HepG2 (cell line): ENCODE measurements around the gene UGT2A3. TPM values are rescaled to one million over a fixed set of nuclear protein-coding genes. Genes with fewer than 3 reads are reported as not detected.

Experiments used
- ATM ChIP-seq: fragments of 450-650 bp; IDR thresholded peaks from 2 replicates; pipeline ENCODE4 v1.7.1; 2017; ENCODE audit warnings: mild to moderate bottlenecking, borderline replicate concordance
- CCDC6 ChIP-seq: sonication (generic); formaldehyde crosslinking; IDR thresholded peaks from 2 replicates; pipeline ENCODE4 v1.8.1; 2022; ENCODE audit warnings: mild to moderate bottlenecking, missing genetic modification reagents, moderate library complexity
- DNMT3B ChIP-seq: conservative IDR thresholded peaks from 2 replicates; pipeline ENCODE4 v1.6.1; 2016; ENCODE audit warnings: missing biosample characterization, control low read depth
- MED13 ChIP-seq: sonication (generic); formaldehyde crosslinking; IDR thresholded peaks from 2 replicates; pipeline ENCODE4 v1.5.0; 2020; ENCODE audit warnings: missing genetic modification reagents
- MEIS2 ChIP-seq: sonication (generic); formaldehyde crosslinking; IDR thresholded peaks from 2 replicates; pipeline ENCODE4 v1.9.0; 2021; ENCODE audit warnings: mild to moderate bottlenecking, missing genetic modification reagents
- NCOA2 ChIP-seq: sonication (generic); formaldehyde crosslinking; IDR thresholded peaks from 2 replicates; pipeline ENCODE4 v1.8.0; 2022; ENCODE audit warnings: inconsistent platforms
- RARA ChIP-seq: IDR thresholded peaks from 2 replicates; pipeline ENCODE4 v1.6.1; 2016; ENCODE audit warnings: missing genetic modification reagents, missing compliant biosample characterization
- SMYD3 ChIP-seq: sonication (generic); formaldehyde crosslinking; IDR thresholded peaks from 2 replicates; pipeline ENCODE4 v1.8.1; 2023; ENCODE audit warnings: mild to moderate bottlenecking, missing genetic modification reagents
- ZNF20 ChIP-seq: sonication (generic); formaldehyde crosslinking; IDR thresholded peaks from 2 replicates; pipeline ENCODE4 v1.4.0; 2020; ENCODE audit warnings: mild to moderate bottlenecking, moderate library complexity, missing genetic modification reagents
- ZNF781 ChIP-seq: sonication (generic); formaldehyde crosslinking; IDR thresholded peaks from 2 replicates; pipeline ENCODE4 v1.5.1; 2020; ENCODE audit warnings: borderline replicate concordance, mild to moderate bottlenecking, missing genetic modification reagents; ENCODE audit errors: not compliant biosample characterization
- polyA plus RNA-seq, 8 experiments: library from polyadenylated mRNA; depleted of rRNA in 3 of 8; stranded (reverse) in 7 of 8; unstranded in 1 of 8; fragments of >200 nt; fragmentation: Illumina TruSeq in 4 of 8; extraction: Trizol in 4 of 8; gene quantifications; 2 replicates each; pipeline versions ENCODE4 v1.2.1 to v1.2.3, GENCODE V29; 2011 to 2016; ENCODE audit warnings: low read depth in 4 of 8, missing spikeins in 1 of 8, mixed read lengths in 1 of 8; ENCODE audit not compliant: insufficient read depth in 1 of 8
- total RNA-seq, 5 experiments: library from RNA; depleted of rRNA; stranded (reverse); fragments of >200 nt; fragmentation: Illumina TruSeq; extraction: Trizol; gene quantifications; 2 replicates each; pipeline ENCODE4 v1.2.3, GENCODE V29; 2016; ENCODE audit warnings: low read depth in 1 of 5
- TF ChIP-seq, protein P1 (sequence below): sonication (generic); formaldehyde crosslinking; IDR thresholded peaks from 2 replicates; pipeline ENCODE4 v1.5.1; 2020; ENCODE audit warnings: mild to moderate bottlenecking, missing genetic modification reagents, moderate library complexity
- TF ChIP-seq, protein P2 (sequence below): IDR thresholded peaks from 2 replicates; pipeline ENCODE4 v1.6.1; 2016
- TF ChIP-seq, protein P3 (sequence below): sonication (generic); formaldehyde crosslinking; IDR thresholded peaks from 2 replicates; pipeline ENCODE4 v1.4.0; 2020; ENCODE audit warnings: missing genetic modification reagents
- TF ChIP-seq, protein P4 (sequence below): sonication (generic); formaldehyde crosslinking; IDR thresholded peaks from 2 replicates; pipeline ENCODE4 v1.4.0; 2020; ENCODE audit warnings: missing genetic modification reagents, borderline replicate concordance
- TF ChIP-seq, protein P5 (sequence below): sonication (generic); formaldehyde crosslinking; IDR thresholded peaks from 2 replicates; pipeline ENCODE4 v1.4.0; 2020; ENCODE audit warnings: missing genetic modification reagents

Gene UGT2A3
- total and polyA plus RNA-seq, 2 of the 13 experiments (the other 11 are each of a cell fraction or from before 2014, with no cell fraction given), result 61.3 to 97.2 TPM

DNA sequence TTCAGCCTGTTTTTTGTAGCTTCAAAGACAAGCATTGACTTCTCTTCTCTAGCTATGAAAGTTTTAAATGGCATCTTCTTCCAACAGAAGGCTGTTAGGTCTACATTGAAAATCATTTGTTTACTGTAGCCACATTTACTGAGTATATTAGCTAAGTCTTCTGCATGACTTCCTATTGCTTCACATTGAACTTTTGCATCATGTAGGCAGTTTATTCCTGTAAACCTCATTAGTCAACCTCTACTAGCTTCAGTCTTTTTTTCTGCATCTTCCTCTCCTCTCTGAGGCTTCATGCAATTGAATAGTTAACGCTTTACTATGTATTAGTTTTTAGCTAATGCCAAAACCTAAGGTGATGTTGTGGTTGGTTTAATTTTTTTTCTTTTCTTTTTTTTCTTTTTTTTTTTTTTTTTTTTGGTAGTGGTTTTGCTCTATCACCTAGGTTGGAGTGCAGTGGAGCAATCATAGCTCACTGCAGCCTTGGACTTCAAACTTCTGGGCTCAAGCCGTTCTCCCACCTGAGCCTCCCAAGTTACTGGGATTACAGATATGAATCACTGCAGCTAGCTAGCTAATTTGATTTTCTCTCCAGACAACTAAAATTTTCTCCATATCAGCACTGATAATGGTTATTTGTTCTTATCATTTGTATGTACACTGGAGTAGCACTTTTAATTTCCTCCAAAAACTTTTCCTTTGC is 3.4 kb downstream of the UGT2A3 start (continued):
- TF ChIP-seq, protein P1, sequence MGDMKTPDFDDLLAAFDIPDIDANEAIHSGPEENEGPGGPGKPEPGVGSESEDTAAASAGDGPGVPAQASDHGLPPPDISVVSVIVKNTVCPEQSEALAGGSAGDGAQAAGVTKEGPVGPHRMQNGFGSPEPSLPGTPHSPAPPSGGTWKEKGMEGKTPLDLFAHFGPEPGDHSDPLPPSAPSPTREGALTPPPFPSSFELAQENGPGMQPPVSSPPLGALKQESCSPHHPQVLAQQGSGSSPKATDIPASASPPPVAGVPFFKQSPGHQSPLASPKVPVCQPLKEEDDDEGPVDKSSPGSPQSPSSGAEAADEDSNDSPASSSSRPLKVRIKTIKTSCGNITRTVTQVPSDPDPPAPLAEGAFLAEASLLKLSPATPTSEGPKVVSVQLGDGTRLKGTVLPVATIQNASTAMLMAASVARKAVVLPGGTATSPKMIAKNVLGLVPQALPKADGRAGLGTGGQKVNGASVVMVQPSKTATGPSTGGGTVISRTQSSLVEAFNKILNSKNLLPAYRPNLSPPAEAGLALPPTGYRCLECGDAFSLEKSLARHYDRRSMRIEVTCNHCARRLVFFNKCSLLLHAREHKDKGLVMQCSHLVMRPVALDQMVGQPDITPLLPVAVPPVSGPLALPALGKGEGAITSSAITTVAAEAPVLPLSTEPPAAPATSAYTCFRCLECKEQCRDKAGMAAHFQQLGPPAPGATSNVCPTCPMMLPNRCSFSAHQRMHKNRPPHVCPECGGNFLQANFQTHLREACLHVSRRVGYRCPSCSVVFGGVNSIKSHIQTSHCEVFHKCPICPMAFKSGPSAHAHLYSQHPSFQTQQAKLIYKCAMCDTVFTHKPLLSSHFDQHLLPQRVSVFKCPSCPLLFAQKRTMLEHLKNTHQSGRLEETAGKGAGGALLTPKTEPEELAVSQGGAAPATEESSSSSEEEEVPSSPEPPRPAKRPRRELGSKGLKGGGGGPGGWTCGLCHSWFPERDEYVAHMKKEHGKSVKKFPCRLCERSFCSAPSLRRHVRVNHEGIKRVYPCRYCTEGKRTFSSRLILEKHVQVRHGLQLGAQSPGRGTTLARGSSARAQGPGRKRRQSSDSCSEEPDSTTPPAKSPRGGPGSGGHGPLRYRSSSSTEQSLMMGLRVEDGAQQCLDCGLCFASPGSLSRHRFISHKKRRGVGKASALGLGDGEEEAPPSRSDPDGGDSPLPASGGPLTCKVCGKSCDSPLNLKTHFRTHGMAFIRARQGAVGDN (CRISPR knock-in tag), result no peak
- TF ChIP-seq DNMT3B (CRISPR knock-in tag) (peak; percentile 72; the same call in 1 of the 2 replicates), NCOA2 (CRISPR knock-in tag) (peak; percentile 81), ZNF20 (CRISPR knock-in tag) (no peak), ATM (no peak), CCDC6 (CRISPR knock-in tag) (no peak), MEIS2 (no peak), RARA (CRISPR knock-in tag) (peak; percentile 69; the same call in 1 of the 2 replicates), ZNF781 (no peak), MED13 (no peak), SMYD3 (CRISPR knock-in tag) (no peak)
- TF ChIP-seq, protein P2, sequence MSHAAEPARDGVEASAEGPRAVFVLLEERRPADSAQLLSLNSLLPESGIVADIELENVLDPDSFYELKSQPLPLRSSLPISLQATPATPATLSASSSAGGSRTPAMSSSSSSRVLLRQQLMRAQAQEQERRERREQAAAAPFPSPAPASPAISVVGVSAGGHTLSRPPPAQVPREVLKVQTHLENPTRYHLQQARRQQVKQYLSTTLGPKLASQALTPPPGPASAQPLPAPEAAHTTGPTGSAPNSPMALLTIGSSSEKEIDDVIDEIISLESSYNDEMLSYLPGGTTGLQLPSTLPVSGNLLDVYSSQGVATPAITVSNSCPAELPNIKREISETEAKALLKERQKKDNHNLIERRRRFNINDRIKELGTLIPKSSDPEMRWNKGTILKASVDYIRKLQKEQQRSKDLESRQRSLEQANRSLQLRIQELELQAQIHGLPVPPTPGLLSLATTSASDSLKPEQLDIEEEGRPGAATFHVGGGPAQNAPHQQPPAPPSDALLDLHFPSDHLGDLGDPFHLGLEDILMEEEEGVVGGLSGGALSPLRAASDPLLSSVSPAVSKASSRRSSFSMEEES (CRISPR knock-in tag), result peak; percentile 49; the same call in 1 of the 2 replicates
- TF ChIP-seq, protein P3, sequence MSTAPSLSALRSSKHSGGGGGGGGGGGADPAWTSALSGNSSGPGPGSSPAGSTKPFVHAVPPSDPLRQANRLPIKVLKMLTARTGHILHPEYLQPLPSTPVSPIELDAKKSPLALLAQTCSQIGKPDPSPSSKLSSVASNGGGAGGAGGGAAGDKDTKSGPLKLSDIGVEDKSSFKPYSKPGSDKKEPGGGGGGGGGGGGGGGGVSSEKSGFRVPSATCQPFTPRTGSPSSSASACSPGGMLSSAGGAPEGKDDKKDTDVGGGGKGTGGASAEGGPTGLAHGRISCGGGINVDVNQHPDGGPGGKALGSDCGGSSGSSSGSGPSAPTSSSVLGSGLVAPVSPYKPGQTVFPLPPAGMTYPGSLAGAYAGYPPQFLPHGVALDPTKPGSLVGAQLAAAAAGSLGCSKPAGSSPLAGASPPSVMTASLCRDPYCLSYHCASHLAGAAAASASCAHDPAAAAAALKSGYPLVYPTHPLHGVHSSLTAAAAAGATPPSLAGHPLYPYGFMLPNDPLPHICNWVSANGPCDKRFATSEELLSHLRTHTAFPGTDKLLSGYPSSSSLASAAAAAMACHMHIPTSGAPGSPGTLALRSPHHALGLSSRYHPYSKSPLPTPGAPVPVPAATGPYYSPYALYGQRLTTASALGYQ (CRISPR knock-in tag), result no peak
- TF ChIP-seq, protein P4, sequence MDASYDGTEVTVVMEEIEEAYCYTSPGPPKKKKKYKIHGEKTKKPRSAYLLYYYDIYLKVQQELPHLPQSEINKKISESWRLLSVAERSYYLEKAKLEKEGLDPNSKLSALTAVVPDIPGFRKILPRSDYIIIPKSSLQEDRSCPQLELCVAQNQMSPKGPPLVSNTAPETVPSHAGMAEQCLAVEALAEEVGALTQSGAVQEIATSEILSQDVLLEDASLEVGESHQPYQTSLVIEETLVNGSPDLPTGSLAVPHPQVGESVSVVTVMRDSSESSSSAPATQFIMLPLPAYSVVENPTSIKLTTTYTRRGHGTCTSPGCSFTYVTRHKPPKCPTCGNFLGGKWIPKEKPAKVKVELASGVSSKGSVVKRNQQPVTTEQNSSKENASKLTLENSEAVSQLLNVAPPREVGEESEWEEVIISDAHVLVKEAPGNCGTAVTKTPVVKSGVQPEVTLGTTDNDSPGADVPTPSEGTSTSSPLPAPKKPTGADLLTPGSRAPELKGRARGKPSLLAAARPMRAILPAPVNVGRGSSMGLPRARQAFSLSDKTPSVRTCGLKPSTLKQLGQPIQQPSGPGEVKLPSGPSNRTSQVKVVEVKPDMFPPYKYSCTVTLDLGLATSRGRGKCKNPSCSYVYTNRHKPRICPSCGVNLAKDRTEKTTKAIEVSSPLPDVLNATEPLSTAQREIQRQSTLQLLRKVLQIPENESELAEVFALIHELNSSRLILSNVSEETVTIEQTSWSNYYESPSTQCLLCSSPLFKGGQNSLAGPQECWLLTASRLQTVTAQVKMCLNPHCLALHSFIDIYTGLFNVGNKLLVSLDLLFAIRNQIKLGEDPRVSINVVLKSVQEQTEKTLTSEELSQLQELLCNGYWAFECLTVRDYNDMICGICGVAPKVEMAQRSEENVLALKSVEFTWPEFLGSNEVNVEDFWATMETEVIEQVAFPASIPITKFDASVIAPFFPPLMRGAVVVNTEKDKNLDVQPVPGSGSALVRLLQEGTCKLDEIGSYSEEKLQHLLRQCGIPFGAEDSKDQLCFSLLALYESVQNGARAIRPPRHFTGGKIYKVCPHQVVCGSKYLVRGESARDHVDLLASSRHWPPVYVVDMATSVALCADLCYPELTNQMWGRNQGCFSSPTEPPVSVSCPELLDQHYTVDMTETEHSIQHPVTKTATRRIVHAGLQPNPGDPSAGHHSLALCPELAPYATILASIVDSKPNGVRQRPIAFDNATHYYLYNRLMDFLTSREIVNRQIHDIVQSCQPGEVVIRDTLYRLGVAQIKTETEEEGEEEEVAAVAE (CRISPR knock-in tag), result peak; percentile 50; the same call in 1 of the 2 replicates
- TF ChIP-seq, protein P5, sequence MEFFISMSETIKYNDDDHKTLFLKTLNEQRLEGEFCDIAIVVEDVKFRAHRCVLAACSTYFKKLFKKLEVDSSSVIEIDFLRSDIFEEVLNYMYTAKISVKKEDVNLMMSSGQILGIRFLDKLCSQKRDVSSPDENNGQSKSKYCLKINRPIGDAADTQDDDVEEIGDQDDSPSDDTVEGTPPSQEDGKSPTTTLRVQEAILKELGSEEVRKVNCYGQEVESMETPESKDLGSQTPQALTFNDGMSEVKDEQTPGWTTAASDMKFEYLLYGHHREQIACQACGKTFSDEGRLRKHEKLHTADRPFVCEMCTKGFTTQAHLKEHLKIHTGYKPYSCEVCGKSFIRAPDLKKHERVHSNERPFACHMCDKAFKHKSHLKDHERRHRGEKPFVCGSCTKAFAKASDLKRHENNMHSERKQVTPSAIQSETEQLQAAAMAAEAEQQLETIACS (CRISPR knock-in tag), result no peak
